ENCODE measurements around the gene PNKD.

Gene PNKD

DNA sequence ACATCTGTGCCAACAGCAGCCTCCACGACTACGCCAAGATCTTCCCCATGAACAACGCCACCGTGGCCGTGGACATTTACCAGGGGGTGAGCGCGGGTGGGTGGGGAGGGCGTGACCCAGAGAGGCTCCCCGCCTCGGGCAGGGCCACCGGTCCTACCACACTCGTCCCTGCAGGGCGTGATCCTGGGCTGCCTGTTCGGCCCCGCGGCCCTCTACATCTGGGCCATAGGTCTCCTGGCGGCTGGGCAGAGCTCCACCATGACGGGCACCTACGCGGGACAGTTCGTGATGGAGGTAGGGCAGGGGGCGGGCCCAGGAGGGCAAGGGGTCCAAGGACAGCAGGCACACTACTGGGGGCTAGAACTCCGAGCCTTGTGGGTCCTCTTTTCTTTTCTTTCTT lies 120.9 kb downstream of the PNKD start:
- no peak for DNase-seq (ENCODE audit: low read depth in 1 of 2, low spot score in 1 of 2)
- Histone ChIP-seq H3K4me3 (replicated peaks; ENCODE audit: insufficient read depth, low read length) (no peak overlapping the region), H3K27me3 (ENCODE audit: insufficient read depth, poor library complexity, severe bottlenecking) (no peaks in the 10 kb centered on the region), H3K27ac (replicated peaks) (no peak overlapping the region)
- TF ChIP-seq GABPA (IDR thresholded peaks at IDR 0.05; ENCODE audit: low read depth): no peak

GRCh38 chr2:218392459-218392858 lies 122.1 kb downstream of the PNKD start:
- H3K4me3 ChIP-seq (replicated peaks; ENCODE audit: insufficient read depth, low read length): no peak overlapping the region
- TF ChIP-seq POLR2AphosphoS5 (IDR thresholded peaks at IDR 0.05; ENCODE audit: low read depth) (no peak), GABPA (IDR thresholded peaks at IDR 0.05; ENCODE audit: low read depth) (no peak), CTCF (IDR thresholded peaks at IDR 0.05; ENCODE audit: insufficient read depth, low read length) (no peak)
- TF ChIP-seq, protein P1, sequence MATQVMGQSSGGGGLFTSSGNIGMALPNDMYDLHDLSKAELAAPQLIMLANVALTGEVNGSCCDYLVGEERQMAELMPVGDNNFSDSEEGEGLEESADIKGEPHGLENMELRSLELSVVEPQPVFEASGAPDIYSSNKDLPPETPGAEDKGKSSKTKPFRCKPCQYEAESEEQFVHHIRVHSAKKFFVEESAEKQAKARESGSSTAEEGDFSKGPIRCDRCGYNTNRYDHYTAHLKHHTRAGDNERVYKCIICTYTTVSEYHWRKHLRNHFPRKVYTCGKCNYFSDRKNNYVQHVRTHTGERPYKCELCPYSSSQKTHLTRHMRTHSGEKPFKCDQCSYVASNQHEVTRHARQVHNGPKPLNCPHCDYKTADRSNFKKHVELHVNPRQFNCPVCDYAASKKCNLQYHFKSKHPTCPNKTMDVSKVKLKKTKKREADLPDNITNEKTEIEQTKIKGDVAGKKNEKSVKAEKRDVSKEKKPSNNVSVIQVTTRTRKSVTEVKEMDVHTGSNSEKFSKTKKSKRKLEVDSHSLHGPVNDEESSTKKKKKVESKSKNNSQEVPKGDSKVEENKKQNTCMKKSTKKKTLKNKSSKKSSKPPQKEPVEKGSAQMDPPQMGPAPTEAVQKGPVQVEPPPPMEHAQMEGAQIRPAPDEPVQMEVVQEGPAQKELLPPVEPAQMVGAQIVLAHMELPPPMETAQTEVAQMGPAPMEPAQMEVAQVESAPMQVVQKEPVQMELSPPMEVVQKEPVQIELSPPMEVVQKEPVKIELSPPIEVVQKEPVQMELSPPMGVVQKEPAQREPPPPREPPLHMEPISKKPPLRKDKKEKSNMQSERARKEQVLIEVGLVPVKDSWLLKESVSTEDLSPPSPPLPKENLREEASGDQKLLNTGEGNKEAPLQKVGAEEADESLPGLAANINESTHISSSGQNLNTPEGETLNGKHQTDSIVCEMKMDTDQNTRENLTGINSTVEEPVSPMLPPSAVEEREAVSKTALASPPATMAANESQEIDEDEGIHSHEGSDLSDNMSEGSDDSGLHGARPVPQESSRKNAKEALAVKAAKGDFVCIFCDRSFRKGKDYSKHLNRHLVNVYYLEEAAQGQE (IDR thresholded peaks at IDR 0.05; ENCODE audit: insufficient replicate concordance, low read depth): no peak
- H3K27me3 ChIP-seq (ENCODE audit: insufficient read depth, poor library complexity, severe bottlenecking): no peaks in the 10 kb centered on the region
- DNase-seq (ENCODE audit: low read depth in 1 of 2, low spot score in 1 of 2): no peak
- H3K27ac ChIP-seq (replicated peaks): no peak overlapping the region

DNA sequence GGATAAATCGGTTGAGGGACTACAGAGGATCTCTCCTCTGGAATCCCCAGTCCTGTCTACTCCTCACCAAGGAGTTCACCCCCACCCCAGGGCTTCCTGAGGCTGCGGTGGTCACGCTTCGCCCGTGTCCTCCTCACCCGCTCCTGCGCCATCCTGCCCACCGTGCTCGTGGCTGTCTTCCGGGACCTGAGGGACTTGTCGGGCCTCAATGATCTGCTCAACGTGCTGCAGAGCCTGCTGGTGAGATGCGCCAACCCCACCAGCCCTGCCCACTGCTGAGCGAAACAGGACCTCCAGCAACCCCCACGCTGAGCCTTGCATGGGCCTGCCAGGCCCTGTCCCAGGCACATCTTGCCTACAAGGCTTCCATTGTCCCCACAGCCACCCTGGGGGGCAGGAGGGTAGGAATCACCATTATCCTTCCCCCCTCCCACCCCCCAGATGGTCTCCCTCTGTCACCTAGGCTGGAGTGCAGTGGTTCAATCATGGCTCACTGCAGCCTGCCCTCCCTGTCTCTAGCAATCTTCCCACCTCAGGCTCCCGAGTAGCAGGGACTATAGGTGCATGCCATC lies 122.7 kb downstream of the PNKD start:
- Histone ChIP-seq H3K4me3 (replicated peaks; ENCODE audit: insufficient read depth, low read length) (no peak overlapping the region), H3K27me3 (ENCODE audit: insufficient read depth, poor library complexity, severe bottlenecking) (no peaks in the 10 kb centered on the region), H3K27ac (replicated peaks) (no peak overlapping the region)
- TF ChIP-seq, protein P1 (IDR thresholded peaks at IDR 0.05; ENCODE audit: insufficient replicate concordance, low read depth): no peak
- TF ChIP-seq GABPA (IDR thresholded peaks at IDR 0.05; ENCODE audit: low read depth) (no peak), POLR2AphosphoS5 (IDR thresholded peaks at IDR 0.05; ENCODE audit: low read depth) (no peak), CTCF (IDR thresholded peaks at IDR 0.05; ENCODE audit: insufficient read depth, low read length) (no peak)
- no peak for DNase-seq (ENCODE audit: low read depth in 1 of 2, low spot score in 1 of 2)

DNA sequence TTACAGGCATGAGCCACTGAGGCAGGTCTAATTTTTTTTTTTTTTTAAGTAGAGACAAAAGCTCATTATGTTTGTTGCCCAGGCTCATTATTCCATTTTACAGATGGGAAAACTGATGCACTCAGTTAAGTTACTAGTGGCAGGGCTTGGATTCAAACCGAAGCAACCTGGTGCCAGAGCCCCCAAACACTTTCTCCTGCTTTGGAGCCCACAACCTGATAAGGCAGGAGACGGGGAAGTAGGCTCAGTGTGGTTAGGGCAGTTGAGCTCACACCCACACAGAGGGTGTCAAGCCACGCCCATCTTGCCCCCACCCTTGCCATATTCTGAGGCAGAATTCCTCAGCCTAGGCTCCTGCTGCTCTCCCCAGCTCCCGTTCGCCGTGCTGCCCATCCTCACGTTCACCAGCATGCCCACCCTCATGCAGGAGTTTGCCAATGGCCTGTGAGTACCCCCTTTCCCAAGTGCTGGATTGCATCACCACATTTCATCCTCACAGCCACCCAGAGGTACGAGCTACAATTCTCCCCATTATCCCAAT lies 123.5 kb downstream of the PNKD start:
- TF ChIP-seq POLR2AphosphoS5 (IDR thresholded peaks at IDR 0.05; ENCODE audit: low read depth) (no peak), CTCF (IDR thresholded peaks at IDR 0.05; ENCODE audit: insufficient read depth, low read length) (no peak), GABPA (IDR thresholded peaks at IDR 0.05; ENCODE audit: low read depth) (no peak), SPI1 (IDR thresholded peaks at IDR 0.05; ENCODE audit: borderline replicate concordance, low read depth) (no peak)
- TF ChIP-seq, protein P1 (IDR thresholded peaks at IDR 0.05; ENCODE audit: insufficient replicate concordance, low read depth): no peak
- no peak overlapping the region for H3K4me3 ChIP-seq (replicated peaks; ENCODE audit: insufficient read depth, low read length)
- H3K27ac ChIP-seq (replicated peaks): peak overlapping the region; percentile 100
- DNase-seq (ENCODE audit: low read depth in 1 of 2, low spot score in 1 of 2): peak in 1 of 2 experiments; percentile 67
- no peaks in the 10 kb centered on the region for H3K27me3 ChIP-seq (ENCODE audit: insufficient read depth, poor library complexity, severe bottlenecking)
